Hematopoietic multipotent progenitor cell treated with erythropoietin and hydrocortisone succinate and interleukin-3 and kit ligand, for 6 days (in vitro differentiated cells): ENCODE results near the gene NINJ2.
"Not testable (repeated sequence)": the region's sequence is repeated elsewhere in the genome, so short reads cannot be mapped to it uniquely, and the experiment has no call there.

Experiments
- DNase-seq: peaks from one replicate; pipeline ENCODE4 v3.0.0-alpha.2; 2015

The NINJ2 gene

GRCh38 chr12:669576-669945 lies 6.3 kb upstream of the NINJ2 start:
- DNase-seq = peak; percentile 40

DNA sequence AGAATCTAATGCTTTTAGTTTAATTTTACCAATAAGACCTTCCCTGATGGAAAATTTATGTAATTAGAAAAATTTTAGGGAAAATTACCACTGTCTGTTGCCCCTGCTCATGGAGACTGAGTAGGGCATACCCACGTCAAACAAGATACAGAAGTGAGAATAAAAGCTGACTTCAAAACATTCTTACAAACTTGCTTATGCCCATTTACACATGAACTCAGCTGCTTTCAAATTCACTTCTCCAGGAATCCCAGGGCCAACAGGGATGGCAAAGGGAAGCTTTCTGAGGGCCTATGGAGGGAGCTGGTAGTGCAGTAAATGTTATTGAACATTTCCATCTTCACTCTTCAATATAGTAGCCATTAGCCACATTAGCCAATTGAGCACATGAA lies 4.8 kb upstream of the NINJ2 start:
- DNase-seq = no peak

DNA sequence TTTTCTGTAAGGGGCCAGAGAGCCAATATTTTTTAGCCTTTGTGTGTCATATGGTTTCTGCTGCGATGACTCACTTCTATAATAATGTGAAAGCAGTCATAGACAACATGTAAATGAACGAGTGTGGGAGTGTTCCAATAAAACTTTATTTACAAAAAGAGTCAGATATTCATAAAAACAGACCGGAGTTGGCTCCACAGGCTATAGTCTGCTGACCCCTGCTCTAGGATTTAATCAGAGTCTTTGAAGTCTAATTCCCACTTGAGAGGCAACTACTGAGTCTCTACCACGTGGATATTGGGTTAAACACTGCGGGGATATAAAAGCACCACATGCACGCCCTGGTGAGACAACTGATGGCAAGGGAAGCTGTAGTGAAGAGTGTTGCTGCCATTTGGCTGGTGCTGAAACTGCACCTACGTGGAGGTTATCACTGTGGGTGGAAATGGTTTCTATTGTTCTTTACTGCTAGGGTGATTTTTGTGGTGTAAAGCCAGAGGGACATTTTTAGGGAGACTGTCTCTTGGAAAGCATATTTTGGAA lies 3.6 kb upstream of the NINJ2 start:
- DNase-seq = no peak

GRCh38 chr12:666066-666465 lies 2.8 kb upstream of the NINJ2 start:
- DNase-seq = no peak

GRCh38 chr12:664779-665092 lies 1.5 kb upstream of the NINJ2 start:
- DNase-seq = no peak

DNA sequence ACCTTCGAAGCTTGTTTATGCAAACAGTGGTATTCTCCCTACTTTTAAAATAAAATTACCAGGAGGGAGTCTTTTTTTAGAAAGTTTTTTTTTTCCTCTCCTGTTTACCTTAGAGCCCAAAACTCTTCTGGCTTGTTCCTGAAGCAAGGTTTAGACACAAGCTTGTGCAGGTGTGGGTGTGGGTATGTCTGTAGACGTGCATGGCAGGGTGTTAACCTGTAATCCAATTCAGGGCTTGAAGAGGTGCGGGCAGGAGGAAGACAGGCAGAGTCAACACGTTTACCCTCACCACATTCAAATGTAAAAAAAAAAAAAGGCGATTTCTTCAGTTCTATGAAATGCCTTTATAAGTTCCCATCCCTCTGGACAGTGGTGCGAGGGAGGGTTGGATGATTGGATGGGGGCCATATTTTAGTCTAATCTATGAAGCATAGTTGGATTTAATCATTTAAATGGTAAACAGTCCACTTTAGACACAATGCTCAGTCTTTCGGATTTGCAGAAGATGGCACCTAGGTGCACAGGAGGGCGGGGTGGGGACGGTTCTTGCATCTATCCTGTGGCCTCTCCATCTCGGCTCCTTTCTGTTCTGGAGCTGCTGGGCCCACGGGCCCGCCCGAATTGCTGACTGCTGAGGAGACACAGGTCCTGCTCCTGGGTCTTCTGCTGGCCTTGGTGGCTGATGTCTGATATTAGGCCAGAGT lies 982 bp upstream of the NINJ2 start:
- DNase-seq = no peak

- peak; percentile 34 for DNase-seq
Measured at GRCh38 chr12:662566-663292, 516 bp downstream of the NINJ2 start.

DNA sequence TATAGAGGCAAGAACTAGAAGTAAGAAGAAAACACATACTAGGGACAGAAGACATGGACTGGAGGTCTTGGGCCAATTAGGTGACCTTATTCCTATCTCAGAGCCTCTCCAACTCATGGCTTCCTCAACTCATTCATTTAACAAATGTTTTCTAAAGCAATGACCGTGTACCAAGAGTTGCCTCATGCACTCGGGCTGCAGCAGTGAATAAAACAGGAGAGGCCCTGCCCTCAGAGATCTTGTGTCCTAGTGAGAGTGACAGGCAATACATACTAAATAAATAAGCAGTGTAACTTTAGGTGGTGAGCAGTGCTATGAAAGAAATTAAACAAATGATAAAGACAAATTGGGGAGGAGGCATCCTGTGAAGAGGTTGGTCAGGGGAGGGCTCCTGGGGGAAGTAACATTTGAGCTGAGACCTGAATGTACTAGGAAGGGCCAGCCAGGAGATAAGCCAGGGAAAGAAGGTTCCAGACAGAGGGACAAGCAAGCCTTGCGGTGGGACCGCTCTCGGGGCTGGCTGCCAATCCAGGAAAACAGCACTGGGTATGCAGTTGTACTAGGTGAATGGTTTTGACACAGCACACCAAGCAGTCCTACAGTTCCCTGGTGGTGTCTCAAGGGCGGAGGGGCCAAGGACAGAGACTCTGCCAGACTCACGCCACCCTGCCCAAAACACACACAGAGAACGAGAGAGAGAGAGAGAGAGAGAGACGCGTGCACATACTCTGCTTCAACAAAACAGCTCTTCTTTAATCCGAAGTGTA lies 1.3 kb downstream of the NINJ2 start:
- no peak for DNase-seq

DNA sequence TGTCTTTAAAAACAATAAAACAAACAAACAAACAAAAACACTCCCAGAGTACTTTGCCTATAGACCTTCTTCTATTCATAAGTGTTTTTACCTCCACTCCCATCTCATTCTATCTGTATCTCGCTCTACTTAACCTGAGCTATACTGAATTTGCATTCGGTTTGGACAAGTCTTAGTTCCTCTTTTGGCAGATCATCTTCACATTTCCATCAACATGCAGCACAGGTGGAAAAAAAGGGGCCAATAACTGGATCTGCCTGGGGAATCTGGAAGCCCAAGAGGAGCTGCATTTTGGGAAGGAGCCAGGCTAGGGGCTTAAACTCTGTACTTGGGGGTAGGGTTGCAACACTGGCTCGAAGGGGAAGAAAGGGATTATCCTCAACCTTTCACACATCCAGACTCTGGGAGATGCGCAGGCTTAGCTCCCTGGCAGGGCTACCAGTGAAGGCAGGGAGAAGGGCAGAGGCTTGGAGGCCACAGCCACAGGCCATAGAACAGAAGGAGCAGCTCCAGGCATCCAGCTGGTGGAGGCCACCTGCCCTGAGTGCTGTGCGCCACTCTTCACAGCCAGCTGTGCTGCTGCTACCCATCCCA lies 4.1 kb downstream of the NINJ2 start:
- DNase-seq = no peak

- no peak for DNase-seq
Measured at GRCh38 chr12:650983-651382, 12.3 kb downstream of the NINJ2 start.

GRCh38 chr12:647385-648085 lies 15.7 kb downstream of the NINJ2 start:
- DNase-seq = no peak

GRCh38 chr12:646442-647384 lies 16.5 kb downstream of the NINJ2 start:
- DNase-seq = no peak

GRCh38 chr12:645563-646071 lies 17.6 kb downstream of the NINJ2 start:
- peak; percentile 75 for DNase-seq

DNA sequence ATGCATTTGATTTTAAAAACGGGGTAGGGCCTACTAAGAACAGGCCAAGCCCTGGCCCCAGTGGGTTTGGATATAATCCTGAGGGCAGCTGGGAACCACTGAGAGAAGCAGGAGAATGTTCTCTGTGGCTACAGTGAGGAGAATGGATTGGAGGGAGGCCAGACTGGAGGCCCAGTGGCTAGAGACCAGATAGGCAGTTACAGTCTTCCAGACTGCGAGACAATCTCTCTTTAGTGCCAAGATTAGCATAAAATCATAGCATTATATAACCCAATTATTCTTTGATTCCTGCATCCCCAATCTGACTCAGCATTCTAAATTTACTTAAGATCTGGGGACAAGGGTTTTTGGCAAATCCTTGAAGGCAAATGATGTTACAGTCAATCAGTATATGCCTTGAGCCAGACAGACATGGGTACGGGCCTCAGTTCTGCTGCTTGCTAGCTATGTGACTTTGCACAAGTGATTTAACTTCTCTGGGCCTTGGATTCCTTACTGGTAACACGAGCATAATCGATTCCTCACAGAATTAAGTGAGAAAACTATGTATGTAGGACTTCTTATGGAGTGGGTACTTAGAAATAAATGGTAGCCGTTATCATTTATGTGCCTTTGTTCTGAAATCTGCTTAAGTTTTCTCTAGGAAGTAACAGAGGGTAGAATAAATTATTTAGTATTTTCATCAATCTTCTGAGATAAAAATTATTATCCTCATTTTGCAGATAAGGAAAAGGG lies 18.3 kb downstream of the NINJ2 start:
- no peak for DNase-seq

GRCh38 chr12:644303-644639 lies 19.0 kb downstream of the NINJ2 start:
- no peak for DNase-seq

- DNase-seq = peak; percentile 71
Measured at GRCh38 chr12:643475-644302, 19.6 kb downstream of the NINJ2 start.

GRCh38 chr12:642633-643474 lies 20.4 kb downstream of the NINJ2 start:
- DNase-seq = peak; percentile 90

- not testable (repeated sequence) for DNase-seq
Measured at GRCh38 chr12:641321-641720, 21.9 kb downstream of the NINJ2 start.

GRCh38 chr12:640773-641172 lies 22.5 kb downstream of the NINJ2 start:
- no peak for DNase-seq
